ENCODE measurements around the gene TMEM117.

Gene TMEM117

DNA sequence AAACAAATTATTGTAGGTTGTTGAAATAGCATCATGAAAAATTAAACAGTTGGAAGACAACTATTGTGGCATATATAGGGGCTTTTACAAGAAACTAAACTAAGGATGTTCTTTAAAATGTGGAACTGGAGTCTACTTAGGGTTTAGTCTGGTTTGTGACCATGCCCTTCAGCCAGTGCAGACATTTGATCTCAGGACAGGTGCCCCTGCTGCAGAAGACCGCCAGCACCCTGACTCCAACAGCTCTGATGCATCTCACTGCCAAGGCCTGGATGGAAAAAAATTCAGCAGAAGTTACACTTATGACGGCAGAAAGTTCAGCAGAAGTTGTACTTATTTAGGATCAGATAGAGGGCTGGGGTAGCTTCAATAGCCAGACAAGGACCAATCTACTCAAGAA is 51.5 kb downstream of the TMEM117 start:
- DNase-seq, result no peak

DNA sequence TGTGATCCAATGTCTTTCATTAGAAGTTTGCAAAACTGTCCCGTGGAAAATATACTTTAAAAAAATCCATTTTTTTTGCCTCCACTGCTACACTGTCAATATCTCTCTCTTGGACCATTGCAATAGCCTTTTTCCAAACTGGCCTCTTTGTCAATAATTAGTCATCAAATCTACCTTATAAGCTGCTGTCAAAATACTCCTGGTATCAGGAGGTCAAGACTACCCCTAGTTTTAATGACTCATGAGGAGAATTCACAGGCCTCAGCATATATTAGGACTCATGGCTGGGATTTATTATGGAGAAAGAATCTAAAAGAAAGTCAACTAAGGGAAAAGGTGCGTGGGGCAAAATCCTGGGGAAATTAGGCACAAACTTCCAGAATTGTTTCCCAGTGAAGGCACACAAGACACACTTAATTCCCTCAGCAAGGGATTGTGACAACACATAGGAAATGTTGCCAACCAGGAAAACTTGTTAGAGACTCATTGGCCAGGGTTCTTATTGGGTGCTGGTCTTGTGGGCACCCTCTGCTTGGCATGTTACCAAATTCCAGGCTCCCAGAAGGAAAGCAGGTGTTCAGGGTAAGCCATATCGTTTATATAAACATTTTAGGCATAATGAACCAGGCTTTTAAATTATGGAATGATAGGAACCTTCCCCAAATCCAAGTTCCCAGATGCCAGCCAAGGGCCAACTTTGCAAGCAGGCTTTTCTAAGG is 56.1 kb downstream of the TMEM117 start:
- DNase-seq, result no peak

DNA sequence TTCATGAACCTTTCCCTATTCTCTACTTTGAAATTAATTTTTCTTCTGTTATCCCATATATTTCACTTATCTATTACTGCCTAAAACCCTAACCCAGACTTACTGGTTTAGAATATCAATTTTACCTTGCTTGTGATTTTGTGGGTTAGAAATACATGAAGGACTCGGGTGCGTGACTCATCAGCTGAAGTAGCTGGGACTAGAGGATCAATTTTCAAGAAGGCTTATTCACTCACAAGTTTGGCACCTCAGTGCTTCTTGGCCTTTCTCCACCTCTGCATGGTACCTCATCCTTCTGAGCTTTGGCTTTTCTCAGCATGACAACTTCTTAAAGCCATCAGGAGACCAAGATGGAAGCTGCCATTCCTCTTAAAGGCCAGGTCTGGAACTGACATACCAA is 57.8 kb downstream of the TMEM117 start:
- DNase-seq, result no peak

DNA sequence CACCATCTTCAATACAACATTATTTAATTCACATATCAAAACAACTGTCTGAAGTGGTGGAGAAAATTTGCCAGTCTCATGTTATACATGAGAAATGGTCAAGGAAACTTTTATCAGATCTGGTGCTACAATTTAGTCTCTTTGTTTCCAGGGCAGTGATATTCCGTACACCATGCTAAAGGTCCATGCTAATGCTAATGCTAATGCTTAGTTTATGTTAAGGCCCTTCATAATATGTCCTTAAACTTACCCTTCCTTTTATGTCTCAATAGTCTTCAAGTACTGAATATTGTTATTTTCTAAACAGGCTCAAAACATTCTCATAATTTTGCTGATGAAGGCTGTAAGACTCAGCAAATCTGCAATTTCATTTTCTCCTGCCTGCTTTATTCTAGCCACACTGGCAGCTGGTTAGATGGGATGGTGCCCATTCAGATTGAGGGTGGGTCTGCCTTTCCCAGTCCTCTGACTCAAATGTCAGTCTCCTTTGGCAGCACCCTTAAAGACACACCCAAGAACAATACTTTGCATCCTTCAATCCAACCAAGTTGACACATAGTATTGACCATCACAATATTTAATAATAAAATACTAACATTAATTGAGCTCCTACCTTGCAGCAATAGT is 59.8 kb downstream of the TMEM117 start:
- no peak for DNase-seq

DNA sequence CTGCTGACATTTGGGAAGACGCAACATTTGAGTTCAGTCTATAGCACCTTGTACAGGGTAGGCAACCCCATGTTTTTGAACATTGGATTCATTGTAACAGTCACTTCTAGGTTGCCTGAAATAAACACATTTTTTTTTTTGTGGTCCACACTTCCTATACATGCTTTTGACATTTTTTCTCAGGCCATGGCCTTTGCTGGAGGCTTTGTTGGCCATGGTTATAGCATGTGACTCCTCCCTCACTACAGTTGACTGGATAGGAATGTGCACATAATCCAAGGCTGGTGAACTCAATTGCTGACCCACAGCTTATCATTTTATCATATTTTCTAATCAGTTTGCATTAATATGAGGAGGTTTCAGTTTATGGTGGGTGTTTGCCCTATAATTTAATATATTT is 60.6 kb downstream of the TMEM117 start:
- no peak for DNase-seq

DNA sequence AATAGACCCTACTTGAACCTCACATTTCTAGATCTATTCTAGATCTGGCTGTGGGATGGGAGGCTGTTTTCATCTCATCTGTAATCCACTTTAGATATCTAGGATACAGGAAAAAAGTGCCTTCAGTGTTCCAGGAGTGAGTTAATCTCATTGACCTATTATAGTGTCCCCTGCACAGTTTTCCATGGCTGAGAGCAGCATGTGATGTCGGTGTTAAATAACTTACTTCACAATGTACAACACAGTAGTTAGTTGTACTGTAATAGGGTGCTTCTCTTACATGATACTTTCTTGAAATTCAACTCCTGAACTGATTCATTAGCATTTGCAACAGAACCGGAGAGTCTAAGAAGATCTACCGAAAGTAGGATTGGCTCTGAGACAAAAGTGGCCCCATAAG is 62.6 kb downstream of the TMEM117 start:
- DNase-seq, result no peak

DNA sequence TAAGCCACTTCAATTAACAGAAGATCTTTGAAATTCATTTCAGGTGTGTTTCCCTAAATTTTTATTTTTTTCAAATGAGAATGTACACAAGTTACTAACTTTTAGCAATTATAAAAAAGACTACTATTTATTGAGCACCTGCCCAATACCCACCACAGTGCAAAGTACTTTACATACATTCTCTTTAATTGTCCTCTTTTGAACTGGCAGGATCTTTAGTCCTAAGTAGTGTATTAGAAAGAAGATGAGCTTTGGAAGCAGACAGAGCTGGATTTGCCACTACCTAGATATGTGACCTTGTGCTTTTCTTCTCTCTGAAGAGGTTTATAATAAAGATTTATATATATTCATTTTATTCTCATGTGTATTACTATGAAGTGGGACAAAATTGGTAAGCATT is 63.7 kb downstream of the TMEM117 start:
- DNase-seq, result no peak

DNA sequence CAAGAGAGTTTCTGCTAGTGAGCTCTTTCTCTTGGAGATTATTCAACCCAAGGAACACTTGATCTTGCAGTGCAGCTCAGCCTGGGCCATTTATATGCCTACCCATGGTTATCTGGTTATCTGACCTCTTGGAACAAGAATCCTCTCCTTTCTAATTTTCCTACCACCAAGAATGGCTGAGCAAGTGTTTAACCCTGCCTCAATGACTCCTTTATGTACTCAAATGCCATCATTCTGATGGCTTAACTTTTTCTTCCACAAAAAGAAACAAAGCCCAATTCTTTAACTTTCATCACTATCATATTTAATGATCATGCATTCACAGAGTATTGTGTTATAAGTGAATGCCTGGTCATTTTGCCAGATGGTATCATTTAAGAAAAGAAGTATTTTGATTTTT is 67.8 kb downstream of the TMEM117 start:
- DNase-seq, result no peak

DNA sequence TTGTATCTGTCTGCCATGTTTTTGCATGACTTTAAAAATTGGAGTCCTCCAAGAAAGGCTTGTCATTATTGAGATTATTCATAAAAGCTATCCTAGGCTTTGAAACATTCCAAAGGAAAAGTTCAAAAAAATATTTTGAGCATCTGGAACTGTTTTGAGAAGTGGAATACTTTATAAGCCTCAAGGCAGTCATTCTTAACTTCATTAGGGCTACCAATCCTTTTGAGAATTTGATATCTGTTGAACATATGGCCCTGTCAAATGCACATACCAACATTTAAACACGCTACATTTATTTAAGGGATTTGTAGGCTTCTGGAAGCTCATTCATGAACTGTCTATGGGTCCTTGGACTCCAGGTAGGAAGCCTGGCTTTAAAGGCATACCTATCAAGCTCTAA is 77.0 kb downstream of the TMEM117 start:
- no peak for DNase-seq

DNA sequence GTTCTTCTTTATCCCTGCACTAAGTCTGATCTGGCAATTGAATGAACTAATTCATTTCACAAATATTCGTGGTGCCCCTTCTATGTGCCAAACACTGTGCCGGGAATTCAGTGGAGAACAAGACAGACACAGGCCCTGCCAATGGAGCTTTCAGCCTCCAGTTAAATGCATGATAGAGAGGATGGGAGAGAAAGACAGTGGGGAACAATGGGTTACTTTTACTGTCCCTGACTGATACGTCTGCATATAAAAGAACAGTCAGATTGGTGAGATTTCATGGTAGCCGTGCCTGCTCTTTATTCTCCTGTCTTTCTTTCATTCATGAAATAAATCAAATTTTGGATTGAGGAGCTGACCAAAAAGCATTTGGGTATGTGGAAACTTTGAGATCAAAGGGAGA is 78.5 kb downstream of the TMEM117 start:
- no peak for DNase-seq

DNA sequence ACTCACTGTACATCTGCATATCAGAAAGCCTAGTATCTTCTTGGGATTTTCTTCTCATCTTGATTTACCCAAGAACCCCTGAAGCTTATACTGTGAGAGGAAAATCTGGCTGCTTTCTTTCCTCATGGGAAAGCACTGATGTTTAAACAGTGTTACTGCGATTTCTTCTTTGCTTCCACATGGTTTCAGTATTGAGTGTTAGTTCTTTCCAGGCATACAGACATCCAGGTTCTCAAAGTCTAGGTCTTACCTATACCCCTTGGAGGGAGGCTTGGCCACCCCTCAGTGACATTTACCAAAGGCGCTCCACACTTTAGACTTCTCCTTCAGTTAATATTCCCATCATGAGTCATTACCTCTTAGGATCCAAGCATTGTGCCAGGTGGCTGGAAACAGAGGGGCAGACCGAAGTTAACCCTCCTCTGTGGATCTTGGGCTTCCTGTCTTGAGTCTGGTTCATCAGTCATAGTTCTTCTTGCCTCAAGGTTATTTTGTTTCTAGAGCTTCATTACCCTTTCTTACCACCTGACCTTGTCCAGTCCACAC is 79.1 kb downstream of the TMEM117 start:
- DNase-seq, result no peak

DNA sequence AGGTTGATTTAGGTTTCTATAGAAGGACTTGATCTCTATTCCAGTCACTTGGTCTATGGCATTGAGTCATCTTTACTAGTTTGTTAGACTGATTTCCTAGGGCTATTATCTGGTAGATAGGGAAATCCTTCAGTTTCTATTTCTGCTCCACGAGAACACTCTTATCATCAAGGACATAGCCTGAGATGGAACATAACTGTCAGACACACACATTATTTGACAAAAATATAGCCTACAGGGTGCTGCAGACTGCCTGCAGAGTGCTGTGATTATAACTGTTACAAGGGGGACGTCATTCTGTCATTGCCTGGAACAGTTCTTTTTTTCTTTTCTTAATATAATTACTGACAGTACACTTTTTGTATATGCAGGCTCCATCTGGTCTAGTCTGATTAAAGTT is 82.0 kb downstream of the TMEM117 start:
- no peak for DNase-seq

DNA sequence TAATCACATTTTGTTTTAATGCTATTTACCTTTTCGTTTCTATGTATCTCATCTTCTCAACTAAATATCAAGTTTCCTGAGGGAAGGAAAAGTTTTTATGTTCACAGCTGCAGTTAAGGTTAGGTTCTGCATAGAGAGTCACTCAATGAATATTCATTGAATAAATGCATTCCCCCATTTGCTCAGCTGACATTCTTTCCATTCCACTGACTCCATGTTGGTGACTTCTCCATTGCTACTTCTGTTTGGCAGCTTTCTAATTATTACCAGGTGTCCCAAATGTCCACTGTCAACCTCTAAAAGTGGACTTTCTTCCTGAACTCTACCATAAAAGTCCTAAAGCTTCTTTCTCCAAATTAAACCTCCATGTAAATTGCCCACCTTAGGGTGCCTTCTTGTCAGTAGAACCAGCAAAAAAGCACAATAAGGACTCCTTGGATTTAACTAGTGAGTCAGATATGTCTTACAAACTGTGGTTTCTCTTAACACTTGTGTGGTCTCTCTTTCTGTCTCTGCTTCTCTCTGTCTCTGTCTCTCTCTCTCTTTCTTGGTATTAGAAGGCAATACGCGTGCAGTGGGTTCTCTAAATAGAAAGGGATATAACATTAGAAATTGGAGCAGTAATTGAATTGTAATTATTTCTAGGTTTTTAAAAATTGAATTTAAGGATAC is 85.9 kb downstream of the TMEM117 start:
- no peak for DNase-seq

DNA sequence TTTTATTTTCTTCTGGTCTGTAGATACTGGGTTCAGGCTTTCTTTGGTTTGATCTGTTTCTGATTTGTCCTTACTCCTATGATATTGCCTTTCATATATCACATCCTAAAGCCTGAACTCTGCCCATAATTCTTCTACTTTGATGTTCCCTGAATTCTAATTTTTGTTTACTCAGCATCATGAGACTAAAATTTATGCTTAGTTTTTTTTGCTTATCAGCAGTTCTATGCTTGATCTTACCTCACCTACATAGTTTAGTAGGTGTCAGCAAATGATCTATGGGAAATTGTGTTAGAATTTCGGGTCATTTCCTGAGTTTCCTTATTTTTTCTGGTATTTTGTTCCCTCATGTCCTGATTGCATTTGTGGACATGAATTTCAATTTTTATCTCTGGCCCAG is 94.2 kb downstream of the TMEM117 start:
- no peak for DNase-seq

DNA sequence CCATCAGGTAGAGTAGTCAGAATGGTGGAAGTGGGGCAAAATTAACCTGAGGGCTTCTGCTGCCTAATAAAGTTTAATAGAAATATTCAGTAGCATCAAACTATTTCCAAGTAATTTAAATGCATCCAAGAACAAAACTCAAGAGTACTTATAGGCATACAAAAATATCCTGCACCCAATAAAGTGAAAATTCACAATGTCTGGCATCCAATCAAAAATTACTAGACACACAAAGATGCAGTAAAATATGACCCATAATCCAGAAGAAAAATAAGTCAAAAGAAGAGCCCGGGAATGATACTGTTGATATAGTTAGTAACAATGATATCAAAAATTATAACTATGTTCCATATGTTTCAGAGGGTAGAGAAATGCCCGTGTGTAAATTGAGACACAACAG is 95.3 kb downstream of the TMEM117 start:
- DNase-seq, result no peak

DNA sequence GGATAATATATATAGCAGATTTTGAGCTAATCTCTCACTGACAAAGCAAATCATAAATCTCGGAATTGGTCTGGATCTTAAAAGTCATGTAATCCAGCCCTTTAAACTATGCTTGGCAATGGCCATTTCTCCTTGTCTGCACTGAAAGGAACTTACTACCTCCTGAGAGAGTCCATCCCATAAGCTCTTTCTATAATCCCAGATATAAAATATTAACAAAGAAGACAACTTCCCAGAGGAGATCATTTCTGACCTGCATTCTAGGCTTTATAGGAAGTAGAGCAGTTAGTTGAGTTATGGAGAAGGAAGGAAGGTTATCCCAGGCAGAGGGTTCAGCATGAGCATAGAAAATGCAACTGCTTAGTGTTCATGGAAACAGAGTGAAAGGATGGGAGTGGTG is 99.7 kb downstream of the TMEM117 start:
- no peak for DNase-seq

DNA sequence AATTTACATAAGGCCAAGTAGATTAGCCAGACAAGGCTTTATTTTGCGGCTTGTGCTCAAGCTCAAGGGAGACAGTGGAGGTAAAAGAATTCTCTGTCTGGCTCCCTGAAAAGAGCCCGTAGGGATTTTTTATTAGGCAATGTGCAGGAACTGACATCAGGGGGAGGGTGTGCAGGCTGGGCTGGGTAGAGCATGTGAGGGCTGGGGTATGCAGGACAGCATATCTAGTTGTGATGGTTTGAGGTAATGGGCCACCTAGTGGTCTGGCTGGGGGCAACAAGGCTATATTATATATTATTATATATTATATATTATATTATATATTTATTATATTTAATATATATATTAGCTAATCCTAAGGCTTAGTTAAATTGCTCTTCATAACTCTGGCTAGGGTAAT is 102.1 kb downstream of the TMEM117 start:
- peak in 1 of 2 experiments; percentile 29 for DNase-seq

DNA sequence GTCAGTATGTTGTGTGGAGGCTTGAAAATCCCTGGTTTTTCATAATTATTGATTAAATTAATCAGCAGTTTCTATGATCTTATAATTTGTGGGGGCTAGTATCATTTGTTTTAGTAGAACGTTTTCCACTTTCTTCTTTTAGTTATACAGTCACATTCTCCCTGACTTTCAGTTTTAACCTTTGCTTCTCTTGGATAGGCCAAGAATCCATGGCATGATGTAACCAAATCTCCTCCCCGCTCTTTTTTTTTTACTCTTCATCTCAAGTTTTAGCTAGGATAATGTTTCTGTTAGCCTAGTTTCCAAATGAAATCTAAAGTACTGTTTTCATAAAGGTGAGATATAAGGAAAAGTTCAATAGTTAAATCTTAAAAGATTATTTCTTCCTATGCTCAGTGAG is 106.5 kb downstream of the TMEM117 start:
- no peak for DNase-seq

DNA sequence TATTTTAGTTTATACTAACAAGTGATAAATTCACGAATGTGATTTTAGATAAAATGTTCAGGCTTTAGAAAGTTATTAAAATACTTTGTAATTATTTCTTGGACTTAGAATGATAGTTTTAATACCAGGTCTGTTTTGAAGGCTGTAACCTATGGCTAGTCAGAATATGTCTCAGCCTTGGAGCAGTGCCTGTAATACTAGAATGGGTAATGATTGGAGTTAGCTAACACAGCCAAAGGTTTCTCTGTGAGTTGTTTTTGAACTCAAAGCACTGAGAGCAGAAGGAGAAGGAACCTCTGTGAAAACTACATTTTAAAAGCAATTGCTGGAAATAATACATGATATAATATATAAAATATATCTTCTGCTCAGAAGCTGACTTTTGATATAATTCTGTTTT is 110.1 kb downstream of the TMEM117 start:
- DNase-seq, result no peak

DNA sequence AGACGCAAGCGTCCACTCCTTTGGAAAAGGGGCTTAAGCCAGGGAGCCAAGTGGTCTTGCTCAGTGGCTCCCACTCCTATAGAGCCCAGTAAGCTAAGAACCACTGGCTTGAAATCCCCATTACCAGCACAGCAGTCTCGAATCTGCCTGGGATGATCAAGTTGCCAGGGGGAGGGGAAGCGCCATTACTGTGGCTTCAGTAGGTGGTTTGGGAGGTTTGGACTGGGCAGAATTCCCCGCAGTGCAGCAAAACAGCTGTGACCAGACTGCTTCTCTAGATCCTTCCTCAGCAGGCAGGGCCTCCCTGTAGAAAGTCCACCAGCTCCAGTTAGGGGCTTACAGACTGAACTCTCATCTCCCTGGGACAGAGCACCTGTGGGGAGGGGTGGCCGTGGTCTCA is 115.4 kb downstream of the TMEM117 start:
- DNase-seq, result no peak

DNA sequence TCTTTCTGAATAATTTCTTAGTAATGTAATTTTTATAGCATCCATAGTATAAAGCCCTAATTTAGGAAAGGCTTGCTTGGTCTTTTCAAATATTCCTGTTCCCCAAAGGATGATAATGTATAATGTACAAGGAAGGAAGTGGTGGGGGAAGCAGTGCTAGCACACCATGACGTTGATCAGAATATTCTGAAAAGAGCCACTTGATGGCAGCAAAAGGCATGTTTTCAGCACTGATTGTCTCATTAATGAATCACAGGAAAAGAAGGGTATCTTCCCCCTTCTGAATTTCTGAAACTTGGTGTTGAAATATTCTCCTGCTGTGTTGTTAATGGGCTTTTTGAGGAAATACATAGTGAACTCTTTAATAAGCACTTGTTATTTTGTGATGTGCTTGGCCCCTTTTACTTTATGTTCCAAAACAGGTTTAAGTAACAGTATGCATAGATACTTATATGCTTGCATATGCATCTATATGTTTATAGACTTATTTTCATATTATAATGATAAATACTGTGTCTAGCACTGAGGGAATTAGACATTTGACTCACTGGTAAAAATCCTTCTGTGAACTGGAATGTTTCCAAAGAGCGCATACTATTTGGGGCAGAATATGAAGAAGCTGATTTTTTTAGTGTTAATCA is 122.0 kb downstream of the TMEM117 start:
- peak; percentile 21 to 45 for DNase-seq

DNA sequence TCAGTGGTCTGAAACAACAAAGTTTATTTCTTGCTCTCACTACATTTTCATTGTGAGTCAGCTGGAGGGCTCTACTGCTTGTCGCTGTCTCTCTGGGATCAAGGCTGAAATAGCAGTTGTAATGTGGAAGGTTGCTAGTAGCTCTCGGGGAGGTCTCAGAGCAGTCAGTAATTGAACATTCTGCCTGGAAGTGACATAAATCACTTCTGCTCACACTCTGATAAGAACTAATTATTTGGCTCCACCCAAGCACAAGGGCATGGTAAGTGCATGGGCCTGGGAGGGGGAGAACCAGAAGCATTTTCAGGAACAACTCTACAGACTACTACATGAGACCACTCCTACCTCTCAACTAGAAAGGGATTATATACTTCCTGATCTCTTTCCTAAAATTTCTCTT is 128.2 kb downstream of the TMEM117 start:
- DNase-seq, result no peak

DNA sequence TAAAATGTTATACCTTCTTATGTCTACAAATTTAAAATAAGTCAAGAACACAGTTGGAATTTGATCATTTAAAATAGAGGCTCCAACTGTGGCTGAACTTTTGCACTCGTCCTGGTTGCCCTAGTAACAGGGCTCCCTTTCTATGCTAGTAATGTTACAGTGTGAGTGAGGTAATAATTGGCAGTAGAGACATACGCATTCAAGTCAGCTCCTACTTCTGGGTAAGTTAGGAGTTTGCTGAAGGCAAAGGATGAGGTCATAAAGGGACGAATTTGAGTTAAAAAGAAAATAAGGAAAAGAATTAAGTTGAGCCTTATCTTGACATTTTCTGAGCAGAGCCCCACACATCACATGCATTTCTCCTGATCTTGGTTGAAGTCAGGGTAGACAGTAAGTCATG is 129.1 kb downstream of the TMEM117 start:
- DNase-seq, result no peak

DNA sequence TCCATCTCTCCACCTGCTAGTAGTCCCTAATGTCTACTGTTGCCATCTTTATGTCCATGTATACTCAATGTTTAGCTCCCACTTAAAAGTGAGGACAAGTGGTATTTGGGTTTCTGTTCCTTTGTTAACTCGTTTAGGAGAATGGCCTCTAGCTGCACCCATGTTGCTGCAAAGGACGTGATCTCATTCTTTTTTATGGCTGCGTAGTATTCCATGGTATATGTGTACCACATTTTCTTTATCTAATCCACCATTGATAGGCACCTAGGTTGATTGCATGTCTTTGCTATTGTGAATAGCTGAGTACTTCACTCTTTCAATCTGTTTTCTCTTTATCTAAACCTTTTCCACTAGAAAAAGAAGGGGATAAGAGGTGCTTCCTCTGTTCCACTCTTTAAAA is 130.0 kb downstream of the TMEM117 start:
- no peak for DNase-seq

Measured in SHP77 (cell line).